ENCODE results near the gene ADGRG6.

The ADGRG6 gene

DNA sequence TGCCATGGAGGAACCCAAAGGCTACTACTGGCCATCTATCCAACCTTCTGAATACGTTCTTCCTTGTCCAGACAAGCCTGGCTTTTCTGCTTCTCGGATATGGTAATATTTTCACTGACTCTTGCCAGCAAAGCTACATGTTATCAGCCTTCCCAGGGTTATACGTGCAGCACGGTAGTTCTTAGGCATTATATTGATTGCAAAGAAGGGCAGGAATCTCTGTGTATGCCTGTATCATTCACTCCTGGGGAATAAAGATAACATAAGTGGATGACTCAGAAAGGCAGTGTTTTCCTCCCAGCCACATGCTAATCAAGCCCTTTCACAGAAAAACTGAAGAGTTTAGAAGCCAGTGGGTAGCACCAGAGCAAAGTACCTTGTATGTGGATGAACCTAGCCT lies 98.7 kb downstream of the ADGRG6 start:
- TF ChIP-seq, protein P1, sequence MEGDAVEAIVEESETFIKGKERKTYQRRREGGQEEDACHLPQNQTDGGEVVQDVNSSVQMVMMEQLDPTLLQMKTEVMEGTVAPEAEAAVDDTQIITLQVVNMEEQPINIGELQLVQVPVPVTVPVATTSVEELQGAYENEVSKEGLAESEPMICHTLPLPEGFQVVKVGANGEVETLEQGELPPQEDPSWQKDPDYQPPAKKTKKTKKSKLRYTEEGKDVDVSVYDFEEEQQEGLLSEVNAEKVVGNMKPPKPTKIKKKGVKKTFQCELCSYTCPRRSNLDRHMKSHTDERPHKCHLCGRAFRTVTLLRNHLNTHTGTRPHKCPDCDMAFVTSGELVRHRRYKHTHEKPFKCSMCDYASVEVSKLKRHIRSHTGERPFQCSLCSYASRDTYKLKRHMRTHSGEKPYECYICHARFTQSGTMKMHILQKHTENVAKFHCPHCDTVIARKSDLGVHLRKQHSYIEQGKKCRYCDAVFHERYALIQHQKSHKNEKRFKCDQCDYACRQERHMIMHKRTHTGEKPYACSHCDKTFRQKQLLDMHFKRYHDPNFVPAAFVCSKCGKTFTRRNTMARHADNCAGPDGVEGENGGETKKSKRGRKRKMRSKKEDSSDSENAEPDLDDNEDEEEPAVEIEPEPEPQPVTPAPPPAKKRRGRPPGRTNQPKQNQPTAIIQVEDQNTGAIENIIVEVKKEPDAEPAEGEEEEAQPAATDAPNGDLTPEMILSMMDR (IDR thresholded peaks at IDR 0.05; ENCODE audit: extremely low read depth, insufficient read depth, missing control alignments): no peak
- no peak for DNase-seq (ENCODE audit: low spot score)
- in situ Hi-C loops (cut with MboI; ENCODE audit: low pct_unique_long_range_greater_than_20kb, low sequenced_read_pairs, unreplicated experiment): no loop called here

DNA sequence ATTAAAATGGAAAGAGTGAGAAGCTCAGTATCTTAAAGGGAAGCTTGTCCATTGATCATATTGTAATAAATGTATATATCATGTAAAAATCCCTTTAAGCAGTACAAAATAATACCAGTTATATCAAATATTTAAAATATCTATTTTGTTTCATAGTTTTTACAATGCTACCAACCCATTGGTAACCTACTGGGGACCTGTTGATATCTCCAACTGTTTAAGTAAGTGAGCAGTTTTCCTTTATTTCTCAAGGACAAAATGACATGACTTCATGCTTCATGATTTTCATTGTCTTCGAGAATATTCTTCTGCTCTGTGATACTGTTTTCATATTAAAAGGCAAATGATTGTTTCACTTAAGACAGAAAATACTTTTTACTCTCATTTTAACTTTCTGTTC lies 100.0 kb downstream of the ADGRG6 start:
- in situ Hi-C loops (cut with MboI; ENCODE audit: low pct_unique_long_range_greater_than_20kb, low sequenced_read_pairs, unreplicated experiment): no loop called here
- TF ChIP-seq, protein P1 (IDR thresholded peaks at IDR 0.05; ENCODE audit: extremely low read depth, insufficient read depth, missing control alignments): no peak

DNA sequence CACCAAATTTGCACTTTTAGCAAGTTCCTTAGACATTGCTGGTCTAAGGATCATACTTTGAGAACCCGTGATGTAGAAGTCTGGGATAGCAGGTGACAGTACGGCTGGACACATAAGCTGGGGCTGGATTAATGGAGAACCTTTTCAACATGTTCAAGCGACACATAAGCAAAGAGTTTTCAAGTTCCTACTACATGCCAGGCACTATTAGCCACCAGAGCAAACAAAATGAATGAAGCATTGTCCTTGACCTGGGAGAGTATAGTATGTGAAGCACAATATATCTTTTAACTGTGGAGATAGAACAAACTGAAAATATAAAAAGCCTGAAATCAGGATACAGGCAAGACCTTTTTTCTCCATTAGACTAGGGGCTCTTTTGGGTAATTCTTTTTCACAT lies 102.9 kb downstream of the ADGRG6 start:
- no peak for DNase-seq (ENCODE audit: low spot score)
- TF ChIP-seq, protein P1 (IDR thresholded peaks at IDR 0.05; ENCODE audit: extremely low read depth, insufficient read depth, missing control alignments): no peak
- in situ Hi-C loops (cut with MboI; ENCODE audit: low pct_unique_long_range_greater_than_20kb, low sequenced_read_pairs, unreplicated experiment): no loop called here

More for the DNA sequence above, 100.0 kb downstream of the ADGRG6 start:
- DNase-seq (ENCODE audit: low spot score): no peak

DNA sequence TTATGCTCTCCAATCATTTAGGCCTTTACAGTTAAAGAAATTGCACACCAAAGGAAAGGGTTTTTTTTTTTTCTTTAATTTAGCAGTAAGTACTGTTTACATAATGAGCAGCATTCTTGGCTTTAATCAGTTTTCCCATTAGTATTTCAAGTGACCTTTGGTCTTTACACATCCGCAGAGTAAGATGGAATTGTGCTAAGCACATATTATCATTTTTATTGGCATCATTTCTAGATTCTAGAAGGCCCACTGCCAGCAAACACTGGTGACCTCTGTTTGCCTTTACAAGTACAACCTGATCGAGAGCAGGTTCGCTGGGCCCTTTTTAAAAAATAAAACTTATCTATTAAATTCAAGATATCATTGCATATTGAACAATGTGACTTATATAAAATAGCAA lies 104.3 kb downstream of the ADGRG6 start:
- DNase-seq (ENCODE audit: low spot score): no peak
- TF ChIP-seq, protein P1 (IDR thresholded peaks at IDR 0.05; ENCODE audit: extremely low read depth, insufficient read depth, missing control alignments): no peak
- in situ Hi-C loops (cut with MboI; ENCODE audit: low pct_unique_long_range_greater_than_20kb, low sequenced_read_pairs, unreplicated experiment): no loop called here

DNA sequence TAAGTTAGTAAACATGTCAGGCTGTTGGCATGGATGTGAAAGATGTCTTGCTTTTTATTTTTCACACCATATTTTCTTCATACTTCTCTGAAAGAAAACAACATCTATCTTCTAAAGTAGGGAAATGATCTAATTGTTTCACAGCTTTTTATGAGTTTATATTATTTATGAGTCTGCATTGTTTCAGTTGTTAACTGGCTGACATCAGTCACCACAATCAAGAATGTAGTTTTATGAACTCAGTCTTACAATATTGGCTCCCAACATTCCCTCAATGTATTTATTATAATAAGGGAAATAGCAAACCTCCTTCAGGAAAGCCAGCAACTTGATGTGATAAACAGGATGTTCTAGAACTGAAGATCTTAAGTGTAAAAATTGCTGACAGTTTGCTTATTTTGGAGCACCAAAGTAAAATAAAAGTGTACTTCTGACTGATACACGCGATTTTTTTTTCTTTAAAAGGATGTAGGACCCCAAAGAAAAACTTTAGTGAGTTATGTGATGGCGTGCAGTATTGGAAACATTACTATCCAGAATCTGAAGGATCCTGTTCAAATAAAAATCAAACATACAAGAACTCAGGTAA lies 106.0 kb downstream of the ADGRG6 start:
- in situ Hi-C loops (cut with MboI; ENCODE audit: low pct_unique_long_range_greater_than_20kb, low sequenced_read_pairs, unreplicated experiment): no loop called here
- TF ChIP-seq, protein P1 (IDR thresholded peaks at IDR 0.05; ENCODE audit: extremely low read depth, insufficient read depth, missing control alignments): no peak
- no peak for DNase-seq (ENCODE audit: low spot score)

DNA sequence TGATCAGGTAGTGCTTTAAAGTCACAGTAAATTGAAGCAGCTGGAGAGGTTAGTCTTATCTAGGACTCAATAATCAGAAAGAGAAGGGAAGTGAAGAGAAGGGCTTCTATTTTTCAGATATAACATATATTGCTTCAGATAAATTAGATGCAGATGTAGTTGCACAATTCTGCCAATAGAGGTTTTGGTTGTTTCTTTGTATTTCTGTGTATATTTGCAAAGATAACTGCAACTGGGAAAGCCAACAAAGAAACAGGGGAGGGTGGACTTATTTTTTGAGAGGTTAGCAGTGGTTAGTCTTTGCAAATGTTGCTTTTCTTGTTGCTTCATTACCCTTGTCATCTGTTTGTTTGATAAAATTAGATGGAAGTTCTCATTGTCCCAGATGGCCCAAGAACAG lies 106.6 kb downstream of the ADGRG6 start:
- TF ChIP-seq, protein P1 (IDR thresholded peaks at IDR 0.05; ENCODE audit: extremely low read depth, insufficient read depth, missing control alignments): no peak
- in situ Hi-C loops (cut with MboI; ENCODE audit: low pct_unique_long_range_greater_than_20kb, low sequenced_read_pairs, unreplicated experiment): no loop called here
- DNase-seq (ENCODE audit: low spot score): no peak
